GM19351 (cell line): Measurements from ENCODE around the gene SDR42E2.
A peak's percentile ranks its signal among the peaks of the same experiment; 100 is the strongest.
"Not testable (repeated sequence)": the region's sequence is repeated elsewhere in the genome, so short reads cannot be mapped to it uniquely, and the experiment has no call there.

Experiments
- ATAC-seq: cut with Tn5 transposase; IDR thresholded peaks from one replicate; pipeline ENCODE4 v1.9.1; 2021; ENCODE audit warnings: mild to moderate bottlenecking, moderate library complexity; ENCODE audit not compliant: unreplicated experiment

Gene SDR42E2

GRCh38 chr16:22153078-22153477, 9.2 kb upstream of the SDR42E2 start:
- ATAC-seq, result not testable (repeated sequence)

DNA sequence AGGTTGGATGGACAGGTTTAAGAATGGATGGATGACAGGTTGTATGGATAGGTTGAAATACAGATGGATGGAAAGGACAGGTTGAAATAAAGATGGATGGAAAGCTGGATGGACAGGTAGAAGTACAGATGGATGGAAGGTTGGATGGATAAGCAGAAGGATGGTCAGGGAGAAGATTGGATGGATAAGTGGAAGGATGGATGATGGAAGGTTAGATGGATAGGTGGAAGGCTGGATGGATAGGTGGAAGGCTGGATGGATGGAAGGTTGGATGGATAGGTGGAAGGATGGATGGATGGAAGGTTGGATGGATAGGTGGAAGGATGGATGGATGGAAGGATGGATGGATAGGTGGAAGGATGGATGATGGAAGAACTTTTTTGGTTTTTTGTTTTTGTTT, 905 bp upstream of the SDR42E2 start:
- no peak for ATAC-seq

GRCh38 chr16:22162656-22163009, 327 bp downstream of the SDR42E2 start:
- no peak for ATAC-seq

DNA sequence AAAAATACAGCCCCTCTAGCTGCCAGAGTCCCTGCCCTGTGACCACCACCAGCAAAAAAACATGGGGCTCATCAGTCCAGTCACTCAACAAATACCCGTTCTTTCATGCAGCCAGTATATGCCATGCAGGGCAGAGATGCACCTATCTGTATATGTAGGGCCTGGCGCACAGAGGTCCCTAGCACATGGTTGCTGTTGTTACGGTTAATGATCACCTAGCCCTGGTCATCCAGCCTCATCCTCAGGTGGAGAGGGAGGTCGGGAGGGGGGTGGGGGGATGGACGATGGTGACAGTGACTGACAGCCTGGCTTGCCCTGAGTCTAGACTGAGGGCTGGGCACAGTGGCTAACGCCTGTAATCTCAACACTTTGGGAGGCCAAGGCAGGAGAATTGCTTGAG, 1.5 kb downstream of the SDR42E2 start:
- ATAC-seq, result no peak

DNA sequence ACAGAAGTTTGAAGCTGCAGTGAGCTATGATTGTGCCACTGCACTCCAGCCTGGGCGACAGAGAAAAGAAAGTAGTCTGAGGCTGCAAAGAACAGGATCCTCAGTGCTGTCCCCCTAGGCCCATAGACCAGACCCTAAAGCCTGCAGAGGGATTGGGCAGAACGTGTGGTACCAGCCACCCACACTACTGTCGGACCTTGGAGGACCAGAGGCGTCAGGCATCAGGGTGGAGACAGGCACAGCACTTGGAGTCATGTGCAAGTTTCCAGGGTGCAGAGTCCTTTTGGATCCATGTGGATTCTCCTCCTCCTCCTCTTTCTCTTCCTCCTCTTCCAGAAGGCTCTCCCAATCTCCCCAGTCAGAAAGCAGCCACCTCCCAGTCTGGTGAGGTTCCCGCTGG, 2.2 kb downstream of the SDR42E2 start:
- no peak for ATAC-seq

- no peak for ATAC-seq
Measured at GRCh38 chr16:22165508-22166285, 3.4 kb downstream of the SDR42E2 start.

DNA sequence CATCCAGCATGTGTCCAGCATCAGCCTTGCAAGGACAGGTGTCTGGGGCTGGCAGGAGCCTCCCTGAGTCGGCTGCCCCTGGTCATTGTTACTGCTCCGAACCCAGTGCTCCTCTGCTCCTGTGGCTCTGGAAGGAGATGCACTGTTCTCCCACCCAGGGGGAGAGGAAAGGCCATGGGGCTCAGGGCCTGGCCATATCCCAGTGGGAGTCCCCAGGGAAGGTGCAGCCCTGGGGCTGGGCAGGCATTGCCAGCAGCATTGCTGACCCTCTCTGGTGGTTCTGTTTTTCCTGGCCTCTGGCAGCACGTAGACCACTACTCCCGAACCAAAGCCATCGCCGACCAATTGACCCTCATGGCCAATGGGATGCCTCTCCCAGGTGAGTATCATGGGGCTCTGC, 9.6 kb downstream of the SDR42E2 start:
- no peak for ATAC-seq

DNA sequence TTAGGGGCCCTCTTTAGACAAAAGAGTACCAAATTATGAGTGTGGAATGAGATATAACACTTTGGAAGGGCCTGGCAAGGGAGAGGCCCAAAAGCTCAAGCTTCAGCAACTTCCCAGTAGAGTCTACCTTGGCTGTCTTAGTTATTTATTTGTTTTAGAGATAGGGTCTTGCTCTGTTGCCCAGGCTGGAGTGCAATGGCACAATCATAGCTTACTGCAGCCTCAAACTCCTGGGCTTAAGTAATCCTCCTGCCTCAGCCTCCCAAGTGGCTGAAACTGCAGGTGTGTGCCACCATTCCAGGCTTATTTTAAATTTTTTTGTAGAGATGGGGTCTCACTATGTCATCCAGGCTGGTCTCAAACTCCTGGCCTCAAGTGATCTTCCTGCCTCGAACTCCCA, 10.3 kb downstream of the SDR42E2 start:
- ATAC-seq, result not testable (repeated sequence)

- ATAC-seq, result no peak
Measured at GRCh38 chr16:22174642-22175041, 12.3 kb downstream of the SDR42E2 start.

DNA sequence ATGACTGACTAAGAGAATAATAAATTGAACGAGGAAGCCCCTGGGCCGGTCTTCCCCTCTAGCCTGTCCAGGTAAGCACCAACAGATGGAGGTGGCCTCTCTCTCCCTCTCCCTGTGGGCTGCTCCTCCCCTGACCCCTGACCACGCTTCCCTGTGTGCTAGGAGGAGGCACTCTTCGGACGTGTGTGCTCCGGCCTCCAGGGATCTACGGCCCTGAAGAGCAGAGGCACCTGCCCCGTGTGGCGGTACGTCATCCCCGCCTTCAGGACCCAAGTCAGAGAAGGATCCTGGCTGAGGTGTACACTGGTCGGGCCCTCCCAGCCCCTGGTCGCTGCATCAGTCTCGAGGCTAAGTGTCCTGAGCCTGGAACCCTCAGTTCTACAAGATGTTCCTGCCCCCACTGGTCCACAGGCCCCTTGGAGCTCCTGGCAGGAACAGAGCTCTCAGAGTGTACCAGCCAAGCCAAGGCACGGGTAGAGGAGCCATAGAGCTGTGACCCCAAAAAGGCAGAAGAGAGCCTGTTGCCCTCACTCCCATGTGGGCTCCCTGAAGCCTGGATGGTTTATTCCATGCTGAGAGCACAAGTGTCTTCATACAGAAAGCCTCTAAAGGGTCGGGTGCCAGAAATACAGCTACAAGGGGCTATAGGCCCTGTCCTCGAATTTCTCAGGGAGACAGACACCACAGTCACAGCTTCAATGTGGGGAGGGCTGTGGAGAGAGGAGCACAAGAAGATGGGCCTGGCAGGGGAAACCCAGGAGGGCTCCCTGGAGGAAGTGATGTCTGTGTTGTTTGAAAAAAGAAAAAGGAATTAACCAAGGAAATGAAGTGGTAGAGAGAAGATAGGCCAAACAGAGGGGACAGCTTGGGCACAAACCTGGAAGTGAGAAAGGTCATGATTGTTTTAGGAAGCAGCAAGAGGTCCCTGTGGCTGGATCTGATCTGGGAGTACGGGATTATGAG, 15.9 kb downstream of the SDR42E2 start:
- no peak for ATAC-seq

DNA sequence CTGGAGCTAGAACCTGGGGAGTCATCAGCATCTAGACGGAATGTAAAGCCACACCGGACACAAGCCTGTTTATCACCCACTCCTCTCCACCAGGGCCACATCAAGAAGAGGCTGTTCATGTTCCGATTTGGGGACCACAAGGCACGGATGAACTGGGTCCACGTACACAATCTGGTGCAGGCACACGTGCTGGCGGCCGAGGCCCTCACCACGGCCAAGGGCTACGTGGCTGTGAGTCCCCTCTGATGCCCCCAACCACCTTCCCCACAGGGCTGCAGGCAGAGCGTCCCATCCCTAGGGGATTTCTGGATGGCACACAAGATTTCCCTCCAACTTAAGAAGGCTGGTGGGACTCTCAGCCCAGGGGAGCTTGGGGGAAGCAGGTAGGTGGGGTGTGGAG, 19.1 kb downstream of the SDR42E2 start:
- no peak for ATAC-seq

DNA sequence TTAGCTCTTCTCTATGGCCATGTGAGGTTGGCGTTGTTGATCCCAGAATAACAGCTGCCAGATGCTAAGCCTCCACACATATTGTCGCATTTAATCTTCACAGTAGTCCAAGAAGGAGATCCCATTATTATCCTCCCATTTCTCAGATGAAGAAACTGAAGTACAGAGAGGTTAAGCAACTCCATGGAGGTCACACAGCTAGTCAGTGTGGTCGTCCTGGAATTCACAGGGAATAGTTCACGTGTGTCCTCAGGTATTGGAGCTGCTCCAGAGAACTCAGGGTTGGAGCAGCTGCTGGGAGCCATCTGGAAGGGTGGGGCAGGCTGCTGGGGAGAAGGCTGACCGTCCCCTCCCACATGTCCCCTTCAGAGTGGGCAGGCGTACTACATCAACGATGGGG, 19.5 kb downstream of the SDR42E2 start:
- no peak for ATAC-seq

DNA sequence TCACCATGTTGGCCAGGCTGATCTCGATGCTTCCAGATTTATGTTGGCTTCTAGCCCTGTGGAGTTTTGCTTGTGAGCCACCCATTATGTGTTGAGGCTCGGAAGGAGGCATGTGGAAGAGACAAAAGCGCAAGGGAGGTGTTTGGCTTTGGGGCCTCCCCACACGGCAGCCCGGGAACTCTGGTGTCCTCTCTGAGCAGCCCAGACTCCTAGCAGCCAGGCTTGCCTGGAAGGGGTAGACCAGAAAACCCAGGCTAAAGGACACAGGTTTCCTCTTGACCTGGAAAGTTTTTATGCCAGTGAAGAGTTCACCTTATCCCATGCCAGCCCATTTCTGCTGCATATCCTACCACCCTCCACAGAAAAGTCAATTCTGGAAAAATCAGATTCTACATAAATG, 21.0 kb downstream of the SDR42E2 start:
- ATAC-seq, result no peak

- ATAC-seq, result no peak
Measured at GRCh38 chr16:22183901-22184614, 21.8 kb downstream of the SDR42E2 start.

DNA sequence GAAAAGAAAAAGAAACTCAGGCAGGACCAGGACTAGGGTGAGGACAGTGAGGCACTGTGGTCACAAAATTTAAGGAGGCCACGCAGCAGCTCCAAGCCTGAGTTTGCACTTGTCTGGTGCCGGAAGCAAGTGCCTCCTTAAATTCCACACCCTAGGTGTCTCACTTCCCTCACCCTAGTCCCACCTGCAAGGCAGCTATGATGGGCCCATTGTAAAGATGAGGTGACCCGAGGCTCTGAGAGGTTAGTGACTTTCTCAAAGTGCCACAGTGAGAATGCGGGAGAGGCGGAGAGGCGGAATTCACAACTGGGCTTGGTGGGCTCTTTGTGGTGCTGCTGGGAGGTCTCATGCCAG, 22.3 kb downstream of the SDR42E2 start:
- no peak for ATAC-seq

- no peak for ATAC-seq
Measured at GRCh38 chr16:22186517-22186916, 24.2 kb downstream of the SDR42E2 start.

DNA sequence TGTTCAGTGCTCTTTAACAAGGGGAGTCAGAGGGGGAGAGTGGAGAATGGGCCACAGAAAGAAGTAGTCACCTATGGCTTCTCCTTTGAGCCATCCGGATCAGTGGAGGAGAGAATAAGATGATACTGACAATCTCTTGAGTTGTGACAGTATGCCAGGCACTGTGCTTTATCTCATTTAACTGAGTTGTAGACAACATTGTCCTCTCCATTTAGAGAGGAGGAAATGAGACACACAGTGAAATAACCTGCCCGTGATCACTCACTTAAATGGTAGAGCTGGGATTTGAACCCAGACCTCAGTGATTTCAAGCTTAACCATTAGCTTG, 25.9 kb downstream of the SDR42E2 start:
- no peak for ATAC-seq

GRCh38 chr16:22188595-22189442, 26.5 kb downstream of the SDR42E2 start:
- ATAC-seq, result no peak

DNA sequence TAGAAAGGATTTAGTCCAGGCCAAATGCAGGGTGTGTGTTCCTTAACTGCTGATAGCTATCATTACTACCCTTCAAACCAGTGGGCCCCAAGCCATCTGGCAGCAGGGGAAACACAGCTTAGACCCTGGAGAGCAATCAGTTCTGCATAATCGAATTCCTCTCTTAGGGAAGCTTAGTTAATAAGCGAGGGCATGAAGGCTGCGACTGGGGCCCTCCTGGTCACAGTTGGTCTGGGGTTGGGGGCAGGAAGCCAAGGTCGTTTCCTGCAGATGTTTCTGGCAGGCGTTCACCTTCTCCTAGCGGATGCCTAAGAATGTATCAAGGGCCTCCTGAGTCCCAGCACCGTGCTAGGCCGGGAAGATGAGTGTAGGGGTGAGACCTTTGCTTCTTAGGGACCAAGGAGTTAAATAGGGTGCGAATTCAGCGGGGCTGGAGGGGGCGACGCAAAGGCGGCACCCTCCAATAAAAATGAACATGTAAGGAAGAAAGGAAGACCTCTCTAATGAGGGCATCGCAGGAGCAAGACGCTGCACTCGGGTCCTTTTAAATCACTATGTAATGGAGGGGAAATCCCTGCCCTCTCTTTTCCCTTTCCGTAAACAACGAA, 27.3 kb downstream of the SDR42E2 start:
- no peak for ATAC-seq

- peak; percentile 58 for ATAC-seq
Measured at GRCh38 chr16:22190081-22190775, 27.9 kb downstream of the SDR42E2 start.
